Stimulated activated naive CD4-positive, alpha-beta T cell treated with Interleukin-2 at 50 U/mL for 16 hours (primary cell): ENCODE measurements around the gene DQX1.
"Not testable (repeated sequence)": the region's sequence is repeated elsewhere in the genome, so short reads cannot be mapped to it uniquely, and the experiment has no call there.

ENCODE experiments used
- DNase-seq: peaks from one replicate; lab custom pipeline; 2025; lab: John Stamatoyannopoulos, UW

Gene DQX1

DNA sequence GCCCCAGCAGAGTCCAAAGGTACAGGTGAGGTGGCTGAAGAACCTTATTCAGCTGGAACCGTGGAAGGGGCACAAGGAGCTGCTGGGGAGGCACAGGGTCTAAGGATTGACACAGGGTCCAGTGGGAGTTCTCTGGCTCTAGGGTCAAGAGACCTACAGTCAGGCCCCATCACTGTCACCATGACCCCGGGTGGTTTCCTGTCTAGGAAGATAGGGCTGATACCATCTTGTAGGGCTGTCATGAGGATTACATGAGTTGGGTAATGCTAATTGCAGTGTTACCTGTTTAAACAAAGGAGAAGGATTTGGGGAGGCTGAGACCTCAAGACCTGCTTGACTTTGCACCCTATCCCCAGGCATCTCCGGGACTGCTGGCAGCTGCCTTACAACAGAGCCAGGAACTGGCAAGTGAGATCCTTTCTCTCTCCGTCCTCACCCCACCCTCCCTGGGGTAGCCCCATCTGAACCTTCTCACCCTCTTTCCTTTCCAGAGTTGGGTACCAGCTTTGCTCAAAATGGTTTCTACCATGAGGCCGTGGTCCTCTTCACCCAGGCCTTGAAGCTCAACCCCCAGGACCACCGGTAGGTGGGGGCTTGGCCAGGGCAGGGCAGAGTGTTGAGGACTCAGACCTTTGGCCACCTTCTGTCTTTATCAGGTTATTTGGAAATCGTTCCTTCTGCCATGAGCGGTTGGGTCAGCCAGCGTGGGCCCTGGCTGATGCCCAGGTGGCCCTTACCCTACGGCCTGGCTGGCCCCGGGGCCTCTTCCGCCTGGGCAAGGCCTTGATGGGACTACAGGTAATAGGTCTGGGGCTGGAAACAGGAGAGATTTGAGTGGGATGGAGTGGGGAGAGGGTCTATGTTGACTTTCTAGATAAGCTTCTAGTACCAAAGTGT is 34.1 kb downstream of the DQX1 start:
- DNase-seq = no peak

DNA sequence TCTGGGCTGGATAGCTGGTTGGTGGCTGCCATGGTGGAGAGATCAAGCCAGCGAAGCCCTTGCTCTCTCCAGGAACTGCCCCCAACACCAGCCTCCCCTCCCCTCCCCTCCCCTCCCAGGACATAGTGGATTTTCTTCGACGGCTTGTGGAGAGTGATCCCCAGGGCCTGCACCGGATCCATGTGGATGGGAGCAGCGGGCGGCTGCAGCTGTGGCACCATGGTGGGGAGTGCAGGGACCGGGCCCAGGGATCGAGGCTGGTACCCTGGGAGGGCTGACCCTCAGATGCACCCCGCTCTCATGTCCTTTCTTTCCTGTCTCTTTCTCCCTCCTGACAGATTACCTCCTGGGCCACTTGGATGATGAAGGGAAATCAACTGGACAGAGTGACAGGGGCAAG is 36.1 kb downstream of the DQX1 start:
- DNase-seq = no peak

DNA sequence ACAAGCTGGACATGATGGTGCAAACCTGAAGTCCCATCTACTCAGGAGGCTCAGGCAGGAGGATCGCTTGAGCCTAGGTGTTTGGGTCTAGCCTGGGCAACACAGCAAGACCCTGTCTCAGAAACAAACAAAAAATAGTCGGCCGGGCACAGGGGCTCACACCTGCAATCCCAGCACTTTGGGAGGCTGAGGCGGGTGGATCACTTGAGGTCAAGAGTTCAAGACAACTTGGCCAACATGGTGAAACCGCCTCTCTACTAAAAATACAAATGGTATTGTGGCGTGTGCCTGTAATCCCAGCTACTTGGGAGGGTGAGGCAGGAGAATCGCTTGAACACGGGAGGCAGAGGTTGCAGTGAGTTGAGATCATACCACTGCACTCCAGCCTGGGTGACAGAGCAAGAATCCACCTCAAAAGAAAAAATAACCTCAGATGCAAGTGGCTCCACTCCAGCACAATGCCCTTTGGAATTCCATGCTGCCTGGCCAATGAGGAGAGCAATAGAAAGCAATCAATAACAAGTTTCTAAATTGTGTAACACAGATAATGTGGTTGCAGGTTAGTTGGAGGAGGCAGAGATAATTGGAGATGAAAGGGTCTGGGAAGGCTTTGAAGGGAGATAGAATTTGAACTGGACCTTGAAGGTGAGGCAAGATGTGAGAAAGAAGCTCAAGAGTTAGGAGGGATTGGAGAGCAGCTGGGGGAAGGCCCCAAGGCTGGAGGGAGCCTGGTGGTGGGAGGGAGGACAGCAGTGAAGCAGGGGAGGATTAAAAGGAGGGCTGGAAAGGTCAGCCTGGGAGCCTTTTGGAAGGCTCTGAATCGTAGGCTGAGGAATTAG is 37.2 kb downstream of the DQX1 start:
- no peak for DNase-seq

DNA sequence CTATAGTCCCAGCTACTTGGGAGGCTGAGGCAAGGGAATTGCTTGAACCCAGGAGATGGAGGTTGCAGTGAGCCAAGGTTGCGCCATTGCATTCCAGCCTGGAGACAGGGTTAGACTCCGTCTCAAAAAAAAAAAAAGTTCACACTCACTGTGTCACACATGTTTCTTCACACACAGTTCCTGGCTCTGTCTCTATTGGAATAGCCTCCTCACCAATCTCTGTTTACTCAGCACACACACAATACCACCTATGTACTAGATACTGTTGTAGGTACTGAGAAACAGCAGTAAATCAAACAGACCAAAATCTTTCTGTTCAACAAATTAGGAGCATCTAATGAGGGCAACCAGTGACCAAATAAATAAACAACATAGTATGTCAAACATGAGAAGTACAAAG is 39.9 kb downstream of the DQX1 start:
- no peak for DNase-seq

DNA sequence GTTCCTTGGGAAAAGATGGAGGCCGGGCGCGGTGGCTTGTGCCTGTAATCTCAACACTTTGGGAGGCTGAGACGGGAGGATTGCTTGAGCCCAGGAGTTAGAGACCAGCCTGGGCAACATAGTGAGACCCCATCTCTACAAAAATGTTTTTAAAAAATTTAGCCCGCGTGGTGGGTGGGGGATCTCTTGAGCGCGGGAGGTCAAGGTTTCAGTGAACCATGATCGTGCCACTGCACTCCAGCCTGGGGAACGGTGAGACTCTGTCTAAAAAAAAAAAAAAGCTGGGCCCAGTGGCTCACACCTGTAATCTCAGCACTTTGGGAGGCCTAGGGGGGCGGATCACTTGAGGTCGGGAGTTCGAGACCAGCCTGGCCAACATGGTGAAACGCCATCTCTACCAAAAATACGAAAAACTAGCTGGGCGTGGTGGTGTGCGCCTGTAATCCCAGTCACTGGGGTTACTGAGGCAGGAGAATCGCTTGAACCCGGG is 42.3 kb downstream of the DQX1 start:
- DNase-seq = not testable (repeated sequence)

DNA sequence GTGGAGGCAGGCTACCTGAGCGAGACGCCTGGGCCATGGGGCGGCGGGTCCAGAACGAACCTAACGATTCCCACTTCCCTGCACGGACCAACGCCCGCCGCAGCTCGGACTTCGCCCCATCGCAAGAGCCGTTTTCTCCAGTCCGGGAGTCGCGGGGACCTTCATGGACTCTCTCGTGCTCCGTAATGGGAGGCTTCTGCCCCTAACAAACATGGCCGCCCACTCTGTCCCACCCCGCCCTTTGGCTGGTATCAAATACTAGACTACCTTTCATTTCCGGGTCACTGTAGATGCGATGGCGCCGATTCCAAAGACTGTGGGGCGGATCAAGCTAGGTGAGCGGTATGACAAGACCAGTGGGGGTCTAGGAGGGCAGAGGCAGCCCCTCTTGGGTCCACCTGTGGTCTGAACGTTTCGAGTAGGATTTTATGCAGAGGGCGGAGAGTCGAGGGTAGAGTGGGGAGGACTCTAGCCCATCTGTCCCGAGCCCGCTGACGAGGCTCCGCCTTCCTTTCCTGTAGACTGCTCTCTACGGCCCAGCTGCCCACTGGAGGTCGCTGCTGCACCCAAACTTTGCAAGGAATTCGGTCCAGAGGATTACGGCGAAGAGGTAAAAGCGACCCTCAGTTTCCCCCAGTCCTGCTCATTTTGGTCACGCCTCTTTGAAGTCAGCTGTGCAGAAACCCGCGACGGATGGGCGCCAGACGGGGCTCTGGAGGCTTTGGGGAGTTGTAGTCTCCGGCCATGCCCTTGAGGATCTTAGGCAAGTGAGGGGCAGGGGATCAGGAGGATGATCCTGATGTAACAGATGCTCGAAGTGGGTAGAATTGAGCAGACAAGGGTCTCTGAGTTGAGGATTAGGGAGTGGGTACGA is 43.0 kb downstream of the DQX1 start, which contains the start of the genes CCDC142 and TTC31:
CCDC142 (minus strand) TSS at position 198 of the 874 bp plus-strand sequence; CDS start at position 37, 161 bp downstream.
TTC31 (plus strand) TSS at position 281 of the 874 bp plus-strand sequence; CDS start at position 296, 15 bp downstream.
- peak; percentile 94 for DNase-seq

DNA sequence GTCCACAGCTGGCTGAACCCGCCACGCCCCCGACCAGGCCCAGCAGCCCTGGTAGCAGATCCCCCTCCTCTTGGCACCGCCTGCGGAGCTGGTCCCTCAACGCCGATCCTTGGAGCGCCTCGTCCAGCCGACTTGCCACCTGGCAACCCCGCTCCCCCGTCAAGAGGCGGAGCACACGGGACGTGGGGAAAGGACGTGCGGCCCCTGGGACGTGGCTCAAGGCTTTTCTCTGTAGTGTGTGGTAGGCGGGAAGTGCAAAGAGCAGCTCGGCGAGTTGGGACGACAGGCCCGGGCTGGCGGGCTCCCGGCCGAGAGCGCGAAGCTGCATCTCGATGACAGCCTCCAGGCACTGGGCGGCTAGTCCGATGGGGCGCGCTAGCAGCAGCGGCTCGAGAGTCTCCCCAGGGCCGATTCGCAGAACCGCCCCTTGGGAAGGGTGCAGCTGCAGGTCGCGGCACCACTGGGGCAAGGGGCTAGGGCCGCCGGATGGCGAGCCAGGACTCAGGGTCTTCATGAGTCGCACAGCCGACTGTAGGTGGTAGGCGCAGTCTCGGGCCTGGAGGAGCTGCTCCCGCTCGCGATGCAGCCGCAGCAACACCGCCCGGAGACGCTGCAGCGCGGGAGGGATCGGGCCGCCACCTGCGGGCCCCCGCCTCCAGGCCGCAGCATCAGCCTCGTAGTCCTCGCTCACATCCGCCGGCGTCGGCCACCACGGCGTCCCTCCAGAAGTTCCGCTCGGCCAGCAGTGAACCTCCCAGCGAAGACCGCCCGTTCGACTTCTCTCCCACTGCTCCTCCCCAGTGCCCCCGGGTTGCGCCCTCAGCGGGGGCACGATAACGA is 43.9 kb downstream of the DQX1 start:
- DNase-seq = peak; percentile 57

DNA sequence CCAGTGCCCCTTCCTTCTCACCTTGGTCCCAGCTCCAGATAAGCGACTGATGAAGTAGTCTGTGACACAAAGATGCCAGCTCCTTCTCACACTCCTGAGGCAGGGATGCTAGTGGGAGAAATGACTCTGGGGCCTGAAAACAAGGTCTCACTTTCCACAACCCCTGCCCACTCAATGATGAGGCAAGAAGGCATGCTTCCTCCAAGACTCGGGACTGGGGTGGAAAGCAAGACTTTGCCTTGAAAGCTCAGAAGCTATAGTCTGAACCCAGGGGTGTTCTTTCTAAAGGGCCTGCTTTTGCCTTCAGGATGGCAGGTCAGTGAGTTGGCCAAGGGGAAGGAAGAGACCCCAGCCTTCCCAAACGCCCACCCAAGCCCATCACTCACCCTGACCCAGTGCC is 44.6 kb downstream of the DQX1 start:
- DNase-seq = no peak

DNA sequence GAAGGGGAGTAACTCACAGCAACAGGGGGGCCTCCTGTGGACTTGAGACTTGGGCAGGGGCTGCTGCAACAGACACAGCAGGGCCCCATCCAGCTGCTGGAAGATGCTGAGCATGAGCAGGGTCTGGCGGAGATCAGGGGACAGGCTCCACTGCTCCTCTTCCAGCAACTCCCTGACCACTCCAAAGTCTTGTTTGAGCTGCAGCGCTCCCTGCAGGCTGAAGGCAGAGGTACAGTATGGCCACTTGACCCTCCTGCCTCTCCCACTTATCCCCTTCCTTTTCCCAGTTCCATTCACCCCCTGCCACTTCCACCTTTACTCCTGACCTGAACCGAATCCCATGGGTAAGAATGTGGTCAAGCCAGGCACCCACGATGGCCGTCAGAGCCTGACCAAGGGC is 51.1 kb downstream of the DQX1 start:
- DNase-seq = no peak

DNA sequence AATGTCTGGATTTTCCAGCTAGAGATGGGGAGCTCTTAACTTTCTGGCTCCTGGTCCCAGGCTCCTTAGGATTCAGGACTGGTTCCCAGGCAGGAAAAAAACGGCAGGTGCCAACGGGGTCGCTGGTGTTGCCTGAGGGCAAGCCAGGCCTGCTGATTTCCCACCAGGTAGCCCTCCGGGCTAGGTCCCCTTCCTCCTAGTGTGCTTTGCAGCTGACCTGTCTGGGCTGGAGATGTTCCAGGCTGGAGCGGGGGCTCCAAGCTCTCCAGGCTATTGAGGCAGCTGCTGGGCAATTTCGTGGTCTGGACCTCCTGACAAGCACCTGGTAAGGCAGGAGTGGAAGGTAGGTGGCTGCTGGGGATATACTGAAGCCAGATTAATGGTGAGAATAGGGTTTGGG is 51.5 kb downstream of the DQX1 start:
- DNase-seq = no peak

DNA sequence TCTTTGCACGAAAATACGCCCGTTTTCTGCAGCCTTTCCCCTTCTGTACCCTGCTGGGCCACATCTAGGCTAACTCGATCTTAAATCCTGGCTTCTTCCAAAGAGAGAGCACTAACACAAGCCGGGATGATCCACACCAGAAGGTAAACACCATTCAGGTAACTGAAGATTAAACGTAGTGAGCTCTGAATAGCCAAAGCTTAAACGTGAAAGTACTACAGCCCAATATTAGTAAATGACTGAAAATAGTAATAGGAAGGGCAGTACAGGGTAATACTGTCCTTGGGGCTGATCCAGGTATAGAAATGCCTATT is 53.1 kb downstream of the DQX1 start:
- no peak for DNase-seq

DNA sequence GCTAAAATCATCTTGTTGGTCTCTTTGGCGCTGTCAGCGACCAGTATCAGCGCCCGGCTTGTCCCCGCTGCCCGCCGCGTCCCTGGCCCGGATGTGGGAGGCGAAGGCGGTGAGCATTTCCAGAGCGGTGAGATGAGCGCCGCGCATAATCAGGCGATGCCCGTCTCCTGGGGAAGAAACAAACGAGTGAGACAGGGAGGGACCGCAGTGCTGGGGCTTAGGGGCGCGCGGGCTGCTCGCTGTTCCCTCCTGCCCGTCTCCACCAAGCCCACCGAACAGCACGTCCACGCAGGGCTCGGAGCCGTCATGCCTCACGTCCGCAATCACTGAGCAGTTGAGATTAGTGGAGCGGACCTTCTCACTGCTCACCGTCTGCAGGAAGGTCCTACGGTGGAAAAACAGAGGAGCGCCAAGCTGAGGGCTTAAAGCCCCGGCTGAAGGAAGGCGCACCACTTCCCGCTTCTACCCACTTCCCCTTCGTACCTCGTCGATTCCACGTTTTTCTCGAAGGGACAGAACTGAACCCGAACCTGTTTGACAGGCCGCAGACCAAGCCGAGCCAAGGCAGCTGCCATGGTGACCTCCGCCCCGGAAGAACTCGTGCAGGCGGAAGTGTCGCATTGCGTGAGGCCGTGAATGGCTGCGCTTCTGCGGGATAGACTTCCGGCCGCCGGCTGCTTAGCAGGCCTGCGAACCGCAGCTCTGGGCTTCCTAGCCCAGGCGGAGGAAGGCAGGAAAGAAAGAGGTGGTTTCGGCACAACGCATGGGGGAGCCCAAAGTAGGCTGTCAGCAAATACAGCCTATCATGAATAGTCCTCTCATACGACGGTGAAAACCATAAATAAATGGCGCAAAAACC is 53.7 kb downstream of the DQX1 start, which contains the start of gene MRPL53:
MRPL53 (minus strand) TSS at position 595 of the 859 bp plus-strand sequence; CDS start at position 575, 20 bp downstream.
- peak; percentile 92 for DNase-seq

DNA sequence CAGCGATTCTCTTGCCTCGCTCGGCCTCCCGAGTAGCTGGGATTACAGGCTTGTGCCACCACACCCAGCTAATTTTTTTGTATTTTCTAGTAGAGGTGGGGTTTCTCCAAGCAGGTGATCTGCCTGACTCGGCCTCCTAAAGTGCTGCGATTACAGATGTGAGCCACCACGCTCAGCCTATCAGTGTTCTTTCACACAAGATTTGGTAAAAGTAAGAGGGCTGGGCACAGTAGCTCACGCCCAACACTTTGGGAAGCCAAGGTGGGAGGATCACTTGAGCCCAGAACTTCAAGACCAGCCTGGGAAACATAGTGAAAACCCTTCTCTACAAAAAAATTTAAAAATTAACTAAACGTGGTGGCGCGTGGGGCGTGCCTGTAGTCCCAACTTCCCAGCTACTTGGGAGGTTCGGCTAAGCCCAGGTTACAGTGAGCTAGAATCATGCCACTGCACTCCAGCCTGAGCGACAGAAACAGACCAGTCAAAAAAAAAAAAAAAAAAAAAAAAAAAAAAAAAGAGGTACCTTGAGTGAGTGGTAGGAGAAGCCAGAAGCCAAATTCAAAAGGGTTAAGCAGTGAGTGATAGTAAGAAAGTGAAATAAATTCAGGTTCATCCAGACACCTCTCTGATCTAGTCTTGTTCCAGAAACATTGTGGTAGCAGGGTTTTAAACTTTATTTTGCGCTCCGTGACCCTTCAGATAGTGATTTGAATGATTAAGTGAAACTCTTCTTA is 54.5 kb downstream of the DQX1 start:
- no peak for DNase-seq

DNA sequence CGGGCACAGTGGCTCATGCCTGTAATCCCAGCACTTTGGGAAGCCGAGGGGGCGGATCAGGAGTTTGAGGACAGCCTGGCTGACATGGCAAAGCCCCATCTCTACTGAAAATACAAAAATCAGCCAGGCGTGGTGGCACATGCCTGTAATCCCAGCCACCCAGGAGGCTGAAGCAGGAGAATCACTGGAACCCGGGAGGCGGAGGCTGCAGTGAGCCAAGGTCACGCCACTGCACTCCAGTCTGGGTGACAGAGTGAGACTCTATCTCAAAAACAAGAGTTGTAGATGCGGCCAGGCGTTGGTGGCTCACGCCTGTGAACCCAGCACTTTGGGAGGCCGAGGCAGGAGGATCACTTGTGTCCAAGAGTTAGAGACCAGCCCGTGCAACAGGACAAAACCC is 55.3 kb downstream of the DQX1 start:
- DNase-seq = not testable (repeated sequence)
